NCI-H748 treated with DMSO at 0.1 percent for 48 hours (cell line): Measurements from ENCODE around the gene SRC.
"Not testable (repeated sequence)": the region's sequence is repeated elsewhere in the genome, so short reads cannot be mapped to it uniquely, and the experiment has no call there.

Source experiments
- DNase-seq: peaks from one replicate; lab custom pipeline; 2025; lab: John Stamatoyannopoulos, UW

SRC gene

DNA sequence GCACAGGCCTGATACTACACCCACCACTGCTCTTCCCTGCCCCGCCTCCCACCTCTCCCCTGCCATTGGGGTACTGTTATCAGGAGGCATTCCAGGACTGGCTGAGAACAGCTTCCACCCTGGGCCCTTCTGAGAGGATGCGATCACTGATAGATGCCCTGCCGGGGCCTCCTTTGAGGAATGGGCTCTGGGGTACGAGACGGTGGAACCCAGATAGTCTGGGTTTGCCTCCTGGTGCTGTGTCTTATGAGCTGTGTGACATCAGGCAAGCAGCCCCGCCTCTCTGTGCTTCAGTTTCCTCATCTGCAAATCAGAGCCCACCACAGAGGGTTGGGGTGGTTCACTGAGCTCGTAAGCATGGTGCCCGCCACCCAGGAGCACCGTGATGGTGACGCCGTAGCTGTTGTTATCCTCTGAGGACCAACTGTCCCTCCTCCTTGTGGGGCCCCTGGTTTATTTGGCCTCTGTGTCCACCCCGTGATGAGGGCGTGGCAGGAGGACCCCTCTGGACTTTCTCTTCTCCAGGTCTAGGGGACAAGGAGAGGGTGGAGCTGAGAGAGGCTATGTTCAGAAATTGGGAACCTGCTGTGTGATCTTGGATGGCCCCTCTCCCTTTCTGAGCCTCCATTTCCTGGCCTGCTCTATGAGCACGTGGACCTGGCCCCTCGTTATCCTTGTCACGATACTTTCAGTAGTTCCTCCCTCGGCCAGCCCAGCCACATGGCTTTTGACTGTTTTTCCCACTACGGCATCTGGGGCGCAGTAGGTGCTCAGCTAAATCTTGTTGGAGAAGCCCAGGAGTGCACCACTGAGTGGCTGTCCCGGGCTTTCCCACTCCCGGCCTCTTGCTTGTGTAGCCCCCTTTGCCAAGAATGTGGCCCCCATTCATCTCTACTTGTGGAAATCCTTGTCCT is 18.3 kb downstream of the SRC start:
- DNase-seq: no peak

DNA sequence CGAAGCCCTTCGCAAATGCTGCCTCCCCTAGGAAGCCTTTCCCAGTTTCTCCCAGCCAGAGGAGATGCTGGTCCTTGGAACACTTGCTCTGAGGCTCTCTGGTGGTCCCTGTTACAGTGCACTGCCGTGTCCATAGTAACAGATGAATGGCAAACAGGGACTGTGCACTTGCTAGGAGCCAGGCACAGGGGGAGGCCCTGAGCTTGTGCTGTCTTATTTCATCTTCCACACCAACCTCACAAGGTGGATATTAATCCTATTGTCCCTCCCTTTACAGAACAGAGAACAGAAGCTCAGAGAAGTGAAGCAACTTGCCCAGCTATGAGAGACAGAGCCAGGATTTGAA is 19.0 kb downstream of the SRC start:
- DNase-seq: no peak

DNA sequence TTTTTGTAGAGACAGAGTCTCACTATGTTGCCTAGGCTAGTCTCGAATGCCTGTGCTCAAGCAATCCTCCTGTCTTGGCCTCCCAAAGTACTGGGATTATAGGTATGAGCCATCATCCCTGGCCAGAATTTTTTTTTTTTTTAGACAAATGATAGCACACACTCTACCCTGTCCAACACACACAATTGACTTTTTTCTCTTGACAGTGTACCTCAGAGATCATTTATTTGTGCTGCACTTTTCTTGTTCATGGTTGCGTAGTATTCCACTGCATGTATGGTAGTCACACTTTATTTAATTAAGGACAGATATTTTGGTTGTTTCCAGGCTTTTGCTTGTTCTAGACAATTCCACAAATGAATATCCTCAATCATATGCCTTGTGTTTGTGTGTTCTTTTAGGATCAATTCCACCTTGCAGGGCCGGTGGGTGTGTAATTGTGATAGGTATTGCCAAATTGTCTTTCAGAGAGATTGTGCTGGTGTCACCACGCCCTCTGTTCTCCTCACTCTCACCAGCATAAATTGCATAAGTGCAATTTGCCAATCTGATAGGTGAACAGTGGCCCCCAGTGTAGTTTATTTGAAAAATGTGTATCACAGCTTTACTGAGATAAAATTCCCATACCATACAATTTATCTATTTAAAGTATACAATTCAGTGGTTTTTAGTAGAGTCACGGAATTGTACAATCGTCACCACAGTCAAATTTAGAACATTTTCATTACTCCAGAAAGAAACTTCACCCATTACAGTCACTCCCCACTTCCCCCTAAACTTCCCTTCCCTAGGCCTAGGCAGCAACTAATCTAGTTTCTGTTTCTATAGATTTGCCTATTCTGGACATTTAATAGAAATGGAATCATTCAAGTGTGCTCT is 20.1 kb downstream of the SRC start:
- no peak for DNase-seq

DNA sequence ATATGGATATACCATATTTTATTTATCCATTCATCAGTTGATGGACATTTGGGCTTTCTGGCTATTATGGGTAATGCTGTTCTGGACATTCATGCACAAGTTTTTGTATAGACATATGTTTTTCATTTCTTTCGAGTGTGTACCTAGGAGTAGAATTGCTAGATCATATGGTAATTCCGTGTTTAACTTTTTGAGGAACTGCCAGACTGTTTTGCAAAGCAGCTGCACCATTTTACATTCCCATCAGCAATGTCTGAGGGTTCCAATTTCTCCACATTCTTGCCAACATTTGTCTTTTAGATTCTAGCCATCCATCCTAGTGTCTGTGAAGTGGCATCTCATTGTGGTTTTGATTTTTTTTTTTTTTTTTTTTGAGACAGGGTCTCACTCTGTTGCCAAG is 20.8 kb downstream of the SRC start:
- no peak for DNase-seq

DNA sequence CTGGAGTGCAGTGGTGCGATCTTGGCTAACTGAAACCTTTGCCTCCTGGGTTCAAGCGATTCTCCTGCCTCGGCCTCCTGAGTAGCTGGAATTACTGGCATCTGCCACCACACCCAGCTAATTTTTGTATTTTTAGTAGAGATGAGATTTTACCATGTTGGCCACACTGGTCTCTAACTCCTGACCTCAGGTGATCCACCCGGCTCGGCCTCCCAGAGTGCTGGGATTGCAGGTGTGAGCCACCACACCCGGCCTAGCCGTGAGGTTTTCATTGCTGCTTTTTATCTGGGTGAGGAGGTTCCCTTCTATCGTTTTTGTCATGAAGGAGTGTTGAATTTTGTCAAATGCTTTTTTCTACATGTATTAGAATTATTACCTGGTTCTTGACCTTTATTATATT is 23.9 kb downstream of the SRC start:
- no peak for DNase-seq

DNA sequence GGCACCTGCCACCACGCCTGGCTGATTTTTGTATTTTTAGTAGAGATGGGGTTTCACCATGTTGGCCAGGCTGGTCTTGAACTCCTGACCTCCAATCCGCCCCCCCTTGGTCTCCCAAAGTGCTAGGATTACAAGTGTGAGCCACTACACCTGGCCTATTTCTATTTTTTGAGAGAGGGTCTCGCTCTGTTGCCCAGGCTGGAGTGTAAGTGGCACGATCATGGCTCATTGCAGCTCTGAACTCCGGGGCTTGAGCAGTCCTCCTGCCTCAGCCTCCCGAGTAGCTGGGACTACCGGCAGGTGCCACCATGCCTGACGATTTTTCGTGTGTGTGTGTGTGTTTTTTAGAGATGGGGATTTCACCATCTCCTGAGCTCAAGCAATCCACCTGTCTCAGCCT is 25.9 kb downstream of the SRC start:
- not testable (repeated sequence) for DNase-seq

DNA sequence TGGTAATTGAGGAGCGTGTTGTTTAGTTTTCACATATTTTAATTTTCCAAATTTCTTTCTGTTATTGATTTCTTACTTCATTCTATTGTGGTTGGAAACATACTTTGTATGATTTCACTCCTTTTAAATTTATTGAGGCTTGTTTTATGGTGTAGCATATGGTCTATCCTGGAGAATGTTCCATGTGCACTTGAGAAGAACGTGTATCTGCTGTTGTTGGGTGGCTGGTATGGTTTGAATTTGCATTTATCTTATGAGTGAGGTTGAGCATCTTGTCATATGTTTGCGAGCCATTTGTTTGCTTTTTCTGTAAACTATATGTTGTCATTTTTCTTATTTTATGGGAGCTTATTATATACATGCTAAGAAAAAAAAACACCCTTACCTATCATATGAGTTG is 26.5 kb downstream of the SRC start:
- DNase-seq: no peak

DNA sequence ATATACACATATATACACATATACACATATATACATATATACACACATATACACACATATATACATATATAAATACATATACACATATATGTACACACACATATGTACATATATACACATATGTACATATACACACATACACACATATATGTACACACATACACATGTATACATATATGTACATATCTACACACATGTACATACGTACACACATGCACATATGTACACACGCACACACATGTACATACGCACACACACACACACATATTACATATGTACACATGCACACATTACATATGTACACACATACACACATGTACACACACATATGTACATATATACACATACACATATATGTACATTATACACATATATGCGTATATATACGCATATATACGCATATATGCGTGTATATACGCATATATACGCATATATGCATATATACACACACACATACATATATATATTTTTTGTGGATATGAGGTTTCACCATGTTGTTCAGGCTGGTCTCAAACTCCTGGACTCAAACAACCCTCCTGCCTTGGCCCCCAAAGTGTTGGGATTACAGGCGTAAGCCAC is 27.2 kb downstream of the SRC start:
- DNase-seq: no peak

DNA sequence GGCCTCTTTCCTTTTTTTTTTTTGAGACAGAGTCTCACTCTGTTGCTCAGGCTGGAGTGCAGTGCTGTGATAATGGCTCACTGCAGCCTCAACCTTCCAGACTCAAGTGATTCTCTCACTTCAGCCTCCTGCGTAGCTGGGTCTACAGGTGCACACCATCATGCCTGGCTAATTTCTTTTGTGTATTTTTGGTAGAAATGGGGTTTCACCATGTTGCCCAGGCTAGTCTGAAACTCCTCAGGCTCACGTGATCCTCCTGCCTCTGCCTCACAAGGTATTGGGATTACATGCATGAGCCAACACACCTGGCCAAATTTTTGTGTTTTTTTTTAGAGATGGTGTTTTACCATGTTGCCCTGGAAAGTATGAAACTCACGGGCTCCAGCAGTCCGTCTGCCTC is 29.3 kb downstream of the SRC start:
- no peak for DNase-seq

DNA sequence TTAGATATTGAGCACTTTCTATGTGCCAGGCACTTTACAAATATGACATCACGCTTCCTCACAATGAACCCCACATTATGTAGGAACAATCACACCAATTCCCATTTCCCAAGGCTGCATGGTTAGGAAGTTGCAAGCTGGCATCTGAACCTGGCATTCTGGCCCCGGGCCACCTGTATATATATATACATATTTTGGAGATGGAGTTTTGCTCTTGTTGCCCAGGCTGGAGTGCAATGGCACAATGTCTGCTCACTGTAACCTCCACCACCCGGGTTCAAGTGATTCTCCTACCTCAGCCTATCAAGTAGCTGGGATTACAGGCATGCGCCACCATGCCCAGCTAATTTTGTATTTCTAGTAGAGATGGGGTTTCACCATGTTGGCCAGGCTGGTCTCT is 30.4 kb downstream of the SRC start:
- DNase-seq: no peak

DNA sequence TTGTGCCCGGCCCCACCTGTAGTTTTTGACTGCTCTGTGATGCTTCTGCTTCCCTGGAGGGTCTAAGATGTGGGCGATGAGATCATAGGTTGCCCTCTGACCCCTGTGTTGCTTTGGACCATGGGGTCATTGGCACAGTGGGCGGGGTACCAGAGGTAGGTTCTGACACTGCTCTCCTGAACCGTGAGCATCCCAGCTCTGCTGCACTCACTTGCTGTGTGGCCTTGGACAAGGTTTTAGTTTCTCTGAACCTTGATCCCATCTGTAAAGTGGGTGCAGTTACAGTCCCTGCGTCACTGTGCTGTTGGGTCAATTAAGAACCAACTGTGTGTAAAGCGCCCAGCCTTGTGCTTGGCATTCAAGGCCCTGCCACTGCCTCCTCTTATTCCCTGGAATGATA is 30.9 kb downstream of the SRC start:
- no peak for DNase-seq

DNA sequence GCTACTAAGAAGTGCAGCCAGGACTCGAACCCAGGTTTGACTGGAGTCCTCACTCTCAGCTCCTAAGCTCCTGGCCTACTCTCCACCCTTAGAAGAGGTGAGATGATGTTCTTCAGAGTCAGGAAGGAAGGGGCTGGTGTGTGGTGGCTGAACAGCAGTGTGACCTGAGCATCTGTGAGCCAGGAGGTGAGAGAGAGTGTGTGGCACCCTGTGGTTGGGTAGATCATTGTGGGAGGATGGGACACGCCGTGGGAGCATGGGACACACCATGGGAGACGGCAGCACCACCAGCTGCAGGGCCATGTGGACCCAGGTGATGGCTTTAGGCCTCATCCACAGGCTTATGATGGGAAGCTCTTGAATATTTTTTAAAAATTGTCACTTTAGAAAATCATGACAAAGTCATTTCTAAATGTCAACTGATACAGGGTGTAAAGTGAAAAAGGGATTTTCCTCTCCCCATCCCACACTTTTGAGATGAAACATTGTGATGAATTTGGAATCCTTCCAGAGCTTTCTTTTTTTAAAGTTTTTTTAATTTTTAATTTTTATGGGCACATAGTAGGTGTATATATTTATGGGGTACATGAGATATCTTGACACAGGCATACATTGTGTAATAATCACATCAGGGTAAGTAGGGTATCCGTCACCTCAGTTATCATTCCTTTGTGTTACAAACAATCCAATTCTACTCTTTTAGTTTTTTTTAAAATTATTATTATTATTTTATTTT is 31.6 kb downstream of the SRC start:
- no peak for DNase-seq

DNA sequence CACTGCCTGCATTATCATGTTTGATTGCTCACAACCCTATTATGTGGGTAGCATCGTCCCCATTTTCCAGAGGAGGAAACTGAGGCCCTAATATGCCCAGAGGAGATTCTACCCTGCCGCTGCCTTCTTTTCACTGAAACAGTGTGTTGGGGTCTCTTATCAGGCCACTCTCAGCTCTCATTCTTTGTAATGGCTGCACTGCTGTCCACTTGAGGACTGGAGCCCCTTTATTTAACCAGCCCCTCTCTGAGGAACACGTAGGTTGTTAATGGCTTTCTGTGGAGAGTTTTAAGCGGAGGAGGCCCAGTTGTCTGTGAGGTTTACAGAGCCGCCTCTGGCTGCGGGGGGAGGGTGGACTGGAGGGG is 32.5 kb downstream of the SRC start:
- no peak for DNase-seq

DNA sequence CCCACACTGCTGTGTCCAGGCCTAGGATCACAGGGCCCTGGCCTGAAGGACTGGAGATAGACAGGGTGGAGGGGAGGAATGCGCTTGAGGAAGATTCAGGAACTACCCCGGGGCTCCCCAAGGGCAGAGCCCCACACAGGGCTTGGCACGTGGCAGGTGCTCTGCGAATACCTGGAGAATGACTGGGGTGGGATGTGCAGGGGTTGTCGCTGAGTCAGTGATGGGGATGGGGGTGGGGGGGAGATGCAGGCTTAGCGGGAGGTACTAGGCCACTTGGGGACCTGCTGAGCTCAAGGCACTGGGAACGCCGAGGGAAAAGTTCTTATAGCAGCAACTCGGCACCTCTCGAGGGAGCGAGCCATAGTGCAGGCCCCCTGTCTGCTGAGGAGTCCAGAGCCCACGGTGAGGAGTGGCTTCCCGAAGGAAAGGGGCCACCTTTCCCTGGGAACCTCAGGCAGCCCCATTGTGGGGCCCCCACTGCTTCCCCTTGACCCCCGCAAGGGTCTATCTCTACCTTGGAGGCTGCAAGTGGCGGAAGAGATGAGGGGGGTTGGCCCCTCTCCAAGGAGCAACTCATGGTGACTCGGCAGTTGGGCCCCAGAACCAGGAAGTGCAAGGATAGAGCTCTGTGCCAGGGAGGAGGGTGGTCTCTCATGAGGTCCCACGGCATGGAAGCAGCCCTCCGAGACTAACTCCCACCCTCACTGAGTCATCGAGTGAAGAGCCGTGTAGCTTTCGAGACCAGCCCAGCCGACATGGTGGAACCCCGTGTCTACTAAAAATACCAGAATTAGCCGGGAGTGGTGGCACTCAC is 33.1 kb downstream of the SRC start:
- DNase-seq: no peak

DNA sequence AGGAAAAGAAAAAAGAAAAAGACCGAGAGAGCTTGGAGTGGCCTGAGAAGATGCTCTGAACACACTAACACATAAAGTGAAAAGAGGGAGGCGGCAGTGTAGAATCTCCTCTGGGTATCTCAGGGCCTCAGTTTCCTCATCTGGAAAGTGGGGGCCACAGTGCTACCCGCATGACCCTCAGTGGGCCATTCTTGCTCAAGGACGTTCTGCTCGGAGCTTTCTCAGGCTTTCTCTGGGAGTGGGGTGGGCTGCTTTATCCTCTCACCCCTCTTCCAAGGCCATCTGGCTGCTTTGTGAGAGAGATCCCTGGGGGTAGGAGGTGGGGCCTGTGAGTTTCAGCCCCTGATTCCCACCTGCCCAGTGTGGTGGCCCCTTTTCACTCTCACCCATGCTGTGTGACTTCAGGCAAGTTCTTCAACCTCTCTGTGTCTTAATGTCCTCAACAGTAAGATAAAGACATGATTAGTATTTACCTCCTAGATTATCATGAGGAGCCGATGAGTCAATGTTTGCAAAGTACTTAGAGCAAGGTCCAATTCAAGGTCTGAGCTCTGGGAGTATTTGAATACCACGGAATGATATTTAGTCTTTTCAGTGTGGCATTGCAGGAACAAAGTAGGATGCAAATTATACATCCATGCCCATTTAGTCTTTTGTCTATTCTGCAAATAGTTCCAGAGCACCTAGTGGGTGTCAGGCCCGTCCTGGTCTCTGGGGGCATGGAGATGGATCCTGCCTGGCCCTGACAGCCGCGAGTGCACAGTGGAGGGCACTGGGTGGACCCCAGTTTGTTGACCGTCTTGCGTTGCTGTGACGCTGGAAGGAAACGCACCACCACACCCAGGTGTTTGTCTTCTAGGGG is 34.3 kb downstream of the SRC start:
- DNase-seq: peak; percentile 4

DNA sequence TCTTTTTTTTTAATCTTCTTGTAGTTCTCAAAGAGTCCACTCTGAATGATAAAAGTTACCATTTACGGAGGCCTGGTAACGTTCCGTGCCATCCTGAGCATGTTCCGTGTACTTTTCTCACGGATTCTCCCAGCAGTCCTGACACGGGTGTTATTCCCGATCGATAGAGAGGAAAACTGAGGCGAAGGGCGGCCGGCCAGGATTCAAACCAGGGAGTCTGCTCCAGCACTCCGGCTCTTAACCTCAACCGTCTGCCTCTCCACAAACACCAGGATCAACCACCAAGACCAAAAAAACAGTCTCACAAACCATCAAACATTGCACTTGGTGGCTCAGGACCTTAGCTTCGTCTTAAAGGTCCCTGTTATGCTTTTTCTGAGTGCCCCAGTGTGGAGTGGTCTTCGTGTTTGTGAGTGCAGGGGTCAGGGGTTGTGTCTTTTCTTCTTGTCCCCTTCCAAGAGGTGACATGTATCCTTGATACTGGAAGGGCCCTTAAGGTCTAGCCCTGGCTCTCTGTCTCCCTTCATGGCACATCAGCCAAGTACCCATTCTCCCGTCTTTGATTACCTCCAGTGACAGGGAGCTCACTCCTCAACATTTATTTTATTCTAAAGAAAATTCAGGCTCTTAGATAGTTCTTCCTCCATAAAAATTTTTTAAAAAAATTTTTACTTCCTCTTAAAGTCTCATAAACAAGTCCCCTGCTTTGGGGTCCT is 35.1 kb downstream of the SRC start:
- DNase-seq: no peak

DNA sequence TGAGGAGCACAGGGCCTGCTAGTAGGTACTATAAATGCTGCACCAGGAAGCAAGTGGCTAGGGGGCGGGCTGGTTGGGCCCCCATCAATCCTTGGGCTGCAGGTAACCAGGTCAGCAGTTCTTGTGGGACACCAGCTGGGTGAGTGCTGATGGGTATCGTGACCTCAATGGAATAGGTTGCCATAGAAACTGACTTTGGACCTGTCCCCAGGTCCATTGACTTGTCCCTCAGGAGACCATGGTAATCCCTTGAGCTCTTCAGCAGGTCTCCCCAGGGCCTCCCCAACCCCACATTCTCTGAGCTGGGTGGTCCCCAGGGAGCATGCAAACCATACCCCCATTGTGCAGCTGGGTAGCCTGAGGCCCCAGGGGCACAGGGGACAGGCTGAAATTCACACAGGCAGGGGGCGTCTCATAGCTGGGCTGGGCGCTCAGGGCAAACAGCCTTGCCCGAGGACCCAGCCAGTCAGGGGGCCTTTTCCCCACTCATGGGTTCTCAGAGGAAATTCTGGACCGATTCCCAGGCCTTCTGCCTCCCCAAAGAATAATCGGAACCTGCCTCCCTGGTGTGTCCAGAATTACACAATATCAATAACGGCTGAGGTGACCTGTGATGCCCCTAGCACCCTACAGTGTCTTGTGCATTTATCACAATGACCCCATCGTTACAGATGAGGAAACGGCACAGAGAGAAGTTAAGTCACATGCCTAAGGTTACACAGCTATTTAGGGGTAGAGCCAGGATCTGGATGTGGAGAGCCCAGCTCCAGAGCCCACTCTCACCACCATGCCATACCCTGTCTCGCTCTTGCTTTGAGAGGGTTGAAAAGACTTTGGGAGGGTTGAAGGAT is 35.9 kb downstream of the SRC start:
- DNase-seq: no peak

DNA sequence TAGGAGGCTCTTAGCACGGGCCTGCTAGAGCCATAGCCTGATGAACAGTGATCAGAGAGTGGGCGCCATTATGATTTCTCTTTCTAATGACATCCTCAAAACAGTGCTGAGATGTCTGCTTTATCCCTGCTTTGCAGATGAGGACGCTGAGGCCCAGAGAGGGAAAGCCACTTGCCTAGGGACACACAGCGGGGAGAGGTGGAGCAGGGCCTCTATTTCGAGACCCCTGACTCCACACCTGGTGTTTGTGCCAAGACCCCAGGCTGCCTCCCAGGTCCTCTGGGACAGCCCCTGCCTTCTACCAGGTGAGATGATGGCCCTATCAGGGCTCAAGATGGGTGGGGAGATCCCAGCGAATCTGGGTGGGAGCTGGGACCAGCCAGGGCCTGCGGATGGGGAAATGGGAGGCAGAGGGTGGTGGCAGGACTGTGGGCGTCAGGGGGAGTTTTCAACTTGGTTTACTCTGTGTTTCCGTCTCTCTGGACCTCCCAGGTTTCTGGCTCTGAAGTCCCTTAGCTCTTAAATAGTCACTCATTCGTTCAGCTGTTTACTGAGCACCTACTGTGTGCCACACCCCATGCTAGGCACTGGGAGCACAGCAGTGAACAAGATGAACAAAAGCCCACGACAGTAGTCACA is 36.7 kb downstream of the SRC start:
- no peak for DNase-seq
